COLO668 (cell line): ENCODE data around the gene PLAAT3.
"Not testable (repeated sequence)": the region's sequence is repeated elsewhere in the genome, so short reads cannot be mapped to it uniquely, and the experiment has no call there.

Experiments used
- DNase-seq: peaks from one replicate; lab custom pipeline; 2025; ENCODE audit not compliant: unreplicated experiment; lab: John Stamatoyannopoulos, UW

PLAAT3 gene

DNA sequence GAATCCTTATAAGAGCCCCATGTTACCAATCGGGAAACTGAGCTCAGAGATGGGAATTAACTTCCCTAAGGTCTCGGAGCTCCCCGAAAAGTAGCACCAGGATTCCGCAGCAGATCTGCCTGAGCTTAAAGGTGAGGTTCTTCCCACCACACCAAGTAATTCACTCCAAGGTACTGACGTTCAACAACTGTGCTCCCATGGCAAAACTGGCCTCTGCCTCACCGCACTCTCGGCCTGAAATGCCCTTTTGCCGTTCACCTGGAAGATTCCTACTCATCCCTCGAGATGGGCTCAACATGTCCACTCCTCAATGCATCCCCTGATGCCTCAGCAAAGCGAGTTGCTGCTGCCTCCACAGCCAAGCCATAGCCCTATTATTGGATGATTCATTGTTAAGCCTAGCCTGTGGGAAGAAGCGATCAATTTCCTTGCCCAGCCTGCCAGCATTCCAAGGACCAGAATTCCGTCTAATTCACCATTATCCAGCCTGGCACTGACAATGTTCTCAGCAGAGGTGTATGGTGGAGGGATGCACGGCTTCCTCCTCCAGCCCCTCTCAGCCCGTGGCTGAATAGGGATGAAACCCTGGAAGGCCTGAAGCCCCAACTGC lies 4.2 kb downstream of the PLAAT3 start:
- no peak for DNase-seq

DNA sequence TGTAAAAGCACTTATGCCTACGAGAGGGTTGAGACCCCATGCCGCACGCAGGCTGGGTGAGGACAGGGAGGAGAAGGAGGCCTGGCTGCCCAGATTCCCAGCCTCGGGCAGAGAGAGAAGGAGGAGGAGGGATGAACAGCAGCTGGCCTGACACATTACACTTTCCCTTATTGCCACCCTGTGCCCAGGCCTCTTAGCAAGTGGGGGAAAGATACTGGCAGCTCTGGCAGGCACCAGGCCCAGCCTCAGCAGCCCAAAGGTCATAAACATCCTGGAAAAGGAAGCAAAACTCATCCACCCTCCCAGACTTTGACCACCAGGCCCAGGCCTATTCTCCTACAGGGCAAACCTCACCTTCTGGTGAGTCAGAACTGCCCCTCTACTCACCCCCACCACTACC lies 4.7 kb downstream of the PLAAT3 start:
- no peak for DNase-seq

DNA sequence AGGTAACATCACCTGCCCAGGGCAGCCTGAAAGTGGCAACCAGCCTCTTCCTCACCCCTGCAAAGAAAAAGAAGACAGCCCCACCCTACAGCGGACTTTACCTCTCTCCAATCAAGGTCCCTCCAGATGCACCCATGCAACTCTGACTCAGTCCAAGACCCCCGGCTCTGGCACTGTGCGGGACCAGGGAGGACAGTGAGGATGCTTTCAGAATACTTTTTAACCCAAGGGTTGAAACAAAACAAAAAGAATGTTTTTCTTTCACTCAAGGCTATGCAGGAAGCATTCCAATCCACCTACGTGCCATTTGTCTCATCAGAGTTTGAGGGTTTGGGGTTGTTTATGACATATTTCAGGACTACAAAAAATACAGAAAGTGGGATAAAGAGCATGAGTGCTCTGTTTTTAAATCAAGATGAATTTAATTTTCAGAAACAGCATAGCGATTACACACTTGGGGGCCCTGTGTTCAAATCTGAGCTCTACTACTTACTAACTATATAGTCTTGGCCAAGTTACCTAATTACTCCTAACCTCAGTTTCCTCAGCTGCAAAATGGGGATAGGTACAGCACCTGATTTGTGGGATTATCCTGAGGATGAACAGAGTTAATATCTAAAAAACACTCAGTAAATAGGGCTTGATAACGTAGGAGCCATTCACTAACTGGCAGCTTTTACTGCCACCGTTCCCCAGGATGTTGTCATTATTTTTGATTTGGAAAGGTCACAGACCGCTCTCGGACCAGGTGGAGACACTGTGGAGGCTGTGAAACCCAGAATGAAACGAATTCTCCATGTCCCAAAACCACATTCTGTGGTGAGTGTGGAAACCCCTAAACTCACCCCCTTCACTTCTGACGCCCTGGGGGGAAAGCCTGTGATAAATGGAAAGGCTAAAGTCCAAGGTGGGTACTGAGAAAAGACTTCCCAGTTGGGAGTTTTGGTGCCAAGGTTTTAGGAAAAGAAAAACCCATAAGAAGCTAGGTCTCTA lies 5.6 kb downstream of the PLAAT3 start:
- DNase-seq, result no peak

DNA sequence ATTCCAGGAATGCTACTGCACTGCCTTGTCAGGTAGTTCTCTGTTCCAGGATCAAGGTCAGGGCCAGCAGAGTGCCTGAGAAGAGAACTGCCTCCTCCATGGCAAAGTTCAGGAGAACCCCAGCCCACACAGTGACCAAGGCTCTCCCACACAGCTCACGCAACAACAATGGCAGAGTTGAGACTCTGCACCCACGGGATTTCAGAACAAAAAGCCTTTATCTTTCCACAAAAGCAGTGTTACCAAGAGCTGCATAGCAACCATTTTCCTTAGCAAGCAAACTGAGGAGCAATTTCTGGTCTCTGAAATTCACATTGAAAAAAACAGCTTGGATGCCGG lies 11.1 kb downstream of the PLAAT3 start:
- DNase-seq, result no peak

DNA sequence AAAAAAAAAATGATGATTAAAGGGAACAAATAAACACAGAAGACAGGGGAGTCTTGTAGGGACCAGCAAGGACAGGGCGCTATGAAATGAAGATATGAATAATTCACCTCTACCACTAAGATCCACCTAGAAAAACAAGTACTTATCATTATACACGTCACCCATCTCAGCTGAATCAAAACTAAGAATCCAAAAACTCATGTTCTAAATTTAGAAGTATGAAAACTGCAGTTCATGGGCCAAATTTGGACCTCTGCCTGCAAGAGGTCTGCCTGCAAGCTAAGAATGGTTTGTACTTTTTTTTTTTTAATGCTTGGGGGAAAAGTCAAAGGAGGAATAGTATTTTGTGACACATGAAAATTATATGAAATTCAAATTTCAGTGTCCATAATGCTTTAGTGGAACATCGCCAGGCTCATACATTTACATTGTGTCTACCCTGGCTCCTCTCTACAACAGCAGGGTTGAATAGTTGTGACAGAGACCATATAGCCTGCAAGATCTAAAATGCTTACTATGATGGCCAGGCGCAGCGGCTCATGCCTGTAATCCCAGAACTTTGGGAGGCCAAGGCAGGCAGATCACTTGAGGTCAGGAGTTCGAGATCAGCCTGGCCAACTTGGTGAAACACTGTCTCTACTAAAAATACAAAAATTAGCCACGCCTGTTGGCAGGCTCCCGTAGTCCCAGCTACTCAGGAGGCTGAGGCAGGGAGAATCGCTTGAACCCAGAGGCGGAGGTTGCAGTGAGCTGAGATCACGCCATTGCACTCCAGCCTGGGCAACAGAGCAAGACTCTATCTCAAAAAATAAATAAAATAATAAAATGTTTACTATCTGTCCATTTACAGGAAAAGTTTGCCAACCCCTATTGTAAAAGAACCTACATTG lies 11.7 kb downstream of the PLAAT3 start:
- not testable (repeated sequence) for DNase-seq

DNA sequence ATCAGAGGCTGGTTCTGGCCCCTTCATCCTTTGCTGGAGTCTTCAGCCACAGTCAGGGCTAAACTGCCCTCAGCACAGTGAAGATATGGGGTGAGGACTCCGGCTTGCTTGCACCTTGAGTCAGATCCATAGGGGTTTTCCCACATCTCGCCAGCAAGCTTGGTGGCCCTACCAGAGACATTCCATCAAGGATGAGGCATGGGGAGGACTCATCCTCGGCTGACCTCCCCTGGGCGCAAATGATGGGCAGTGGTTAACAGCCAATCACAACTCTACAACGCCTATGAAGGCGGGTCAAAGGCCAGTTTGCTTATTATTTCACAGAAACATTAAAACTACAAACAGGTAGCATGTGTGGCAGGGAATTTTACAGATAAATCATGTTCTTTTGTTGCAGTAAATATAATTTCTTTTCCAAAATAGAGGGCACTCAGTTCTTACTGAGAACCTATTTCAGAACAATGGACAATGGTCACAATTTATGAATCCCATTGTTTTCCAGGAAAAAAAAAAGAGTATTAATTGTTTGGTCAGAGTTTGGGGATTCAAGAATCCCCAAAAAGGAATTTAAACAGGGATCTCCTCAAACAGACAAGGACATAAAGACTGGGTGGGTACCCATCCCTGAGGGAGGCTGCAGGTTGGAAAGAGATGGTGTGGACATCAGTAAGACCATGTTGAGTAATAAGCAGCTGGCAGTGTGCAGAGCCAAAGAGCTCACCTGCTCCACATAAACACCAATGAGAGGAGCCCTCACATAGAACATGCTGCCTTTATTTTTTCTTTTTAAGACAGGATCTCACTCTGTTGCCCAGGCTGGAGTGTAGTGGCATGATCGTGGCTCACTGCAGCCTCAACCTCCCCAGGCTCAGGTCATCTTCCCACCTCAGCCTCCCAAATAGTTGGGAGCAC lies 14.8 kb downstream of the PLAAT3 start:
- DNase-seq, result no peak

DNA sequence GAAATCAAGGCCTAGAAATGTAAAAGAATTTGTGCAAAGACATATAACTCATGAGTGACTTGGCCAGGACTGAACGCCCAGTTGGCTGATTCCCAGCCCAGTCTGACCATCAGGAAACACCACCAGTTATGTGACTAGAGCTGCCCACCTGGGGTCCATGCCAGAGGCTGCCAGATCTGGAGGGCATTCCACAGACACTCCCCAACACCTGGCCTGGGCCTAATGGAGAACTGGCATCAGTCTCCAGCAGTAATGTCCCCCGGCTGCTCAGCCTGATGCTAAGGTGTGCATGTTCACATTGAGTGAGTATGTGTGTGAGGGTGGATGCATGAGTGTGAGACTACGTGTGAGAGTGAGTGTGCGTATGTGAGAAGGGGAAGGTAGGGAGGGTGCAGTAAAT lies 15.7 kb downstream of the PLAAT3 start:
- DNase-seq, result no peak

DNA sequence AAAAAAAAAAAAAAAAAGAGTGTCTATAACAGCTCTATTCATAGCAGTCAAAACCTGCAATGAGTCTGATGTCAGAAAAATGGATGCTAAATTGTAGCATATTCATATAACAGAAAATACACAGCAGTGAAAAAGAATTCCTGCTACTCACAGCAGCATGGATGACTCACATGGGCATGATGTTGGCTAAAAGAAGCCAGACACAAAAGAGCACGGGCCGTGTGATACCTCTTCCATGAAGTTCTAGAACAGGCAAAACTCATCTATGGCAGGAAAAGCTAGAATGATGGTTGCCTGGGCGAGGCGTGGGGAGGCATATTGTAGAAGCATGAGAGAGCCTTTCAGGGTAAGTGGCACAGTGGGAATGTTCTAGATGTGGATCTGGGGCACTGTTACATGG lies 18.9 kb downstream of the PLAAT3 start:
- DNase-seq, result no peak

DNA sequence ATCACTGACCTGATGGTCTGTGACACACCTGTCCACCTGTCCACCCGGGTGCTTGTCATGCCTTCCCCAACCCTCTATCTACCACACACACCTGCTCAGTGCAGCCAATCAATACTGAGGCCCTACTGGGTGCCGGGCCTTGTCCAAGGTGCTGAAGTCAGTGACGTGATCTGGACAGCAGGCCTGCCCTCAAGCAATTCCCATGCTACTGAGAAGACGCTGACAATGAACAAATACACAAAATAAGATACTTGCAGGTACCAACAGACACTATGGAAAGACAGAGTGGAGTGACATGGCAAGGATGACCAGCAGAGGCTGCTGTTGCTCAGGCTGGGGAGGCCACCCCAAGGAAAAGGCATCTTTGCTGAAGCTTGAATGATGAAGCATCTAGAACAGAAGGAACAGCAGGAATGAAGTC lies 21.2 kb downstream of the PLAAT3 start:
- DNase-seq, result peak; percentile 22

DNA sequence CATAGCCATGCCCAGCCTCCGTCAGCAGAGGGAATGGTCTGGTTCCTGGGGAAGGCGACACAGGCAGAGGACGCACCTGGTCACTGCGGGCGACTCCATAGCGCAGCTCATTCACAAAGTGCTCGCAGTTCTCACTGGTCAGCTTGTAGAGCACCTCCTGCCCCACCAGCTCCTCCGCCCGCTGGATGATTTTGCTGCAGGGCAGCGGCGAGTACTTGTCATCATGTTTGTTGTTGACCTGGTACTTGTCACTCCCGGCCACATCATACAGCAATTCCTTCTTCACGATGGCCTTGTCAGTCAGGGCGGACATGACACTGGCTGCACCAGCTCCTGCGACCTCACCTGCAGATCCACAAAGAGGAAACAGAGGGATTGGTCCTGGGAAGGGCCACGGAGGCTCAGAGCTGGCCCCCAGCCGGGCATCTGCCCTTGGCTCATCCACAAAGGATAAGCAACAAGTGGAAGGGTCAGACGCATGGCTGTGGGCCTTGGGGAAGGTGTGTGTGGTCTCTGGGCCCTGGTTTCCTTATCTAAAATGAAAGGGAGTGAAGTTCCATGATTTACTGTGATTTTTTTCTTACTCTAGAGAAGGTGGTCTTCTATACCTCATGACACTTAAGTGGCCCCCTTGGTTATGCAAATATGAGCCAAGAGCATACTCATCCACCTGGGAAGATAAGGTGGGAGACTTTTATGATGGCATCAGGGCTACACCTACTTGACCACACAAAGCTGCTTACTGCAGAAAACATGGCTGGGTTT lies 24.0 kb downstream of the PLAAT3 start:
- no peak for DNase-seq

DNA sequence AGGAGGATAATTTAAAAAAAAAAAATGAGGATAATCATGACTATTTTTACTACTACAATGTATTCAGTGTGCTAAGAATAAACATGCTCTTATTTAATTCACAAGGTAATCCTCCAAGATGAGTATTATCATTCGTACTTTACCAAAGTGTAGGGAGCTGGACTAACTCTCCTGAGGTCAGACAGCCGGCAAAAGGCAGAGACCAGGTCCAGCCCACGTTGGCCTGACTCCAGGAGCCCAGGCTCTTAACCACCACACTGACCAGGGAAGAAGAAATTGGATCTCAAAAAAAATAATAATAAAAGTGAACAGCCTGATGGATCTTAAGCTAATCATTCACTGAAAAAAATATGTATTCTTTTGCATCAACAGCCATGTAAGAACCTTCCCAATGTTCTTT lies 25.2 kb downstream of the PLAAT3 start:
- no peak for DNase-seq

DNA sequence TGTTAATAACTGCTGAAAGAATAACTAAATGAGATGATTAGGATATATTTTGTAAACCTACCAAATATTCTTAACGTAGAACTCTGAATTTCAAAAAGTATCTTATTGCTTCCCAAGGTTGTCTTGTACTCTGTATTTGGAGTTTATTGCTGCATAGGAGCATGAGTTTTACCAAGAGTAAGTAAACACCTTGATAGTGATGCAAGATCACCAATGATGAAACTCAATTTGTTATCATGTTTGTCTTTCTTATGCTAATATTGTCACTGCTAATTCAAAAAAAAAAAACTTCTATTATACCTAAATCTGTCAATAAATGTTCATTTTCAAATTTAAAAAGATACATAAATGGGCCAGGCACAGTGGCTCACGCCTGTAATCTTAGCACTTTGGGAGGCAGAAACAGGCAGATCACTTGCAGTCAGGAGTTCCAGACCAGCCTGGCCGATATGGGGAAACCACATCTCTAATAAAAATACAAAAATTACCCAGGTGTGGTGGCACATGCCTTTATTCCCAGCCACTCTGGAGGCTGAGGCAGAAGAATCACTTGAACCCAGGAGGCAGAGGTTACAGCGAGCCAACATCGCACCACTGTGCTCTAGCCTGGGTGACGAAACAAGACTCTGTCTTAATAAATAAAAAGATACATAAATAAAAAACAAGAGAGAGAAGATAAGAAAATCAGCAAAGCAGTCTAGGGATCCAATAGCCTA lies 27.6 kb downstream of the PLAAT3 start:
- DNase-seq, result no peak

DNA sequence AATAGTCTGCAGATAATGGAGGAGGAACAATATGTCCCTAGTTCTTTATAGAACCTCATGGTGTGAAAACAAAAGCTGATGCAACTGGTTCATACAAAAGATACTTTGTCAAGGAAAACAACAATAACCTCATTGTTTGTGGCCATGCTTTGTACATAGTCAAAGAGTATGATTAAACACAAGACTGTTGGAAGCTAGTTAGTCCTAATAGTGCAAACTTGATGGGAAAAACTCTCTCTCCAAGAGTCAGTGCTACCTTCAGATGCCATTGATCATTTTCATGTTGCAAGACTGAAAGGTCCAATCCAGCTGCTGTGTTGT lies 30.9 kb downstream of the PLAAT3 start:
- DNase-seq, result no peak

DNA sequence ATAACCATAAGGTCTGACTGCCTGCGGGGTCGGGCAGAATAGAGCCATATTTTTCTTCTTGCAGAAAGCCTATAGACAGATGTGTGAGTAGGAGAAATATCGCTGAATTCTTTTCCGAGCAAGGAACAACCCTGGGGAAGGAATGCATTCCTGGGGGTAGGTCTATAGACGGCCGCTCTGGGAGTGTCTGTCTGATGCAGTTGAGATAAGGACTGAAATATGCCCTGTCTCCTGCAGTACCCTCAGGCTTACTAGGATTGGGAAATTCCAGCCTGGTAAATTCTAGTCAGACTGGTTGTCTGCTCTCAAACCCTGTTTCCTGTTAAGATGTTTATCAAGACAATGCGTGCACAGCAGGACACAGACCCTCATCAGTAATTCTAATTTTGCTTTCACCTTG lies 33.0 kb downstream of the PLAAT3 start:
- DNase-seq, result not testable (repeated sequence)

DNA sequence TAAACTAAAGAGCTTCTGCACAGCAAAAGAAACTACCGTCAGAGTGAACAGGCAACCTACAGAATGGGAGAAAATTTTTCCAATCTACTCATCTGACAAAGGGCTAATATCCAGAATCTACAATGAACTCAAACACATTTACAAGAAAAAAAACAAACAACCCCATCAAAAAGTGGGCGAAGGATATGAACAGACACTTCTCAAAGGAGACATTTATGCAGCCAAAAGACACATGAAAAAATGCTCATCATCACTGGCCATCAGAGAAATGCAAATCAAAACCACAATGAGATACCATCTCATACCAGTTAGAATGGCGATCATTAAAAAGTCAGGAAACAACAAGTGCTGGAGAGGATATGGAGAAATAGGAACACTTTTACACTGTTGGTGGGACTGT lies 35.4 kb downstream of the PLAAT3 start:
- not testable (repeated sequence) for DNase-seq

DNA sequence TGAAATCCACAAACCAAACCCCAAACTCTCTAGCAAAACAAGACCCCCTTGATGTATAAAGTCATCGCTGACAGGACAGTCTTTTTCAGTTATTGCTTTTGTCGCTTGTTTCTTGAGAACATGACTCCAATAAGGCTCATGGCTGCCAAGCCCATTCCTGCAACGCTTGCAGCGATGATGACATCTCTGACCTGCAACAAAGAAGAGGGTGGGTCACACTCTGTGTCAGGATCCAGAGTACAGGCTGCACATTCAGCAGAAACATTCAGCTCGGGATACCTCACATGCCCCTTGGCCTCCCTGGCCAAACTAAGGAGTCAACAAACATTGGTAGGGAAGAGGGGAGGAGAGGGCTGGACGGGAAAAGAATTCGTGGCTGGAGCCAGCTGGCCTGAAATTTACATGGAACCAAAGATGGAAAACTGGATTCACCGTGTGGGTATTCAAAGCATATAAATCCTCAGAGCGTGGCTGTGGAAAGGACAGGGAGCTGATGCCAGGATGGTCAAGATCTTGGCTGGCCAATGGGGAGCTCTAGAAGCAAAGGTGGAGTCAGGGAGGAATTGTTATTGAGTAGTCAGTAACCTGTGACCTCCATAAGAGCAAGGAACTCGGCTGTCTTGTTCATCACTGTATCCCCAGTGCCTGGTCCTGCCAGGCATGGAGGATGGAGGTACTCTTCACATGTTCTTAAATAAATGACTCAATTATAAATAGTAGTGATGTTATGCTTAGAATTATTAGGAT lies 39.2 kb downstream of the PLAAT3 start:
- no peak for DNase-seq

DNA sequence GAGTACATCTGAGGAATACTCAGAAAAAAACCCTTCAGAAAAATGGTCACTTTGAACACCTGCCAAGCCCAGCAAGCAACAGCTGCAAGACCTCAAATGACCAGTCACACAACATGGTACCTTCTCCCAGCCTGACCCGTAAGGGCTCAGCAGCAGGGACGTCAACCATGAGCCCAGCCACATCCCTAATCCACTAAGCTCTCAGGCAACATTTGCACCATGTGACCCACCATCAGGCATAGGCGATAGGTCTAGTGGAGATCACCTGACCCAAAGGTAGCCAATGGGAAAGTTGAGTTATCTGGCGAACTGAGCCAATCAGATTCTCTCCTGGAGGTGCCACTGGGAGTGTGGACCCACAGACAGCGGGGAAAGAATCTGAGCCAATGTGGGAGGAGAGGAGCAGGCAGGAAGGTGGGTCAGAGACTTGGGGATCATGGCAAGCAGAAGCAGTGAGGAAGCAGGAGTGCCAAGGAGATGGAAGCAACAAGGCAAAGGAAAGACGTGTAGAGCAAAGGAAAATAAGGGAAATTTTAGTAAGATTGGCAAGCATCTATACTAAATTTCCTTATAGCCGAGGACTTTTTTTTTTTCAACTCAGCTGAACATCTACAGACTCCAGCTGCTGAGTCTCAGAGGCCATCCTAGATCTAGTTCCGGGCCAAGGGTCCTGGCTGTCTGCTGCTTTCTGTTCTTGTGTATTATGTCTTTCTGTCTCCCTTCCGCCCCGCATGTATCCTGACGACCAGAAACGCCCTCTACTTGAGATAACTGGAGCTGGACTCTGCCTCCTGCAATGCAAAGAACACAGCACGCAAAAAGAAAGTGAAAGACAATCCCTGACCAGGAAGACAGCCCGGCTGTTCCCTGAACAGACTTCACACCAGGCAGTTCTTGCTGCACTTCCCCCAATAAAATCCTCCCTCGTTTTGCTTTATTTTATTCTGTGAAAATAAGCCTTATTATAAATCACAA lies 40.1 kb downstream of the PLAAT3 start:
- DNase-seq, result no peak
